Measurements from ENCODE around the gene EPHA6. TPM values are rescaled to one million over a fixed set of nuclear protein-coding genes. Genes with fewer than 3 reads are reported as not detected.
"Not testable (repeated sequence)": the region's sequence is repeated elsewhere in the genome, so short reads cannot be mapped to it uniquely, and the experiment has no call there.

EPHA6 gene
- total and polyA plus RNA-seq, 9 donors: 0.07 to 0.62 (median 0.18) TPM

GRCh38 chr3:97009427-97010019 is 195.1 kb downstream of the EPHA6 start:
- DNase-seq: peak; percentile 44
- Histone ChIP-seq H3K9me3 (replicated peaks; ENCODE audit: control insufficient read depth, low read depth, low read length) (peaks cover 3% of the 10 kb centered on the region), H3K27ac (ENCODE audit: low read length) (no peak overlapping the region), H3K4me1 (ENCODE audit: control insufficient read depth, insufficient read depth, low read length) (peaks cover 6% of the 10 kb centered on the region), H3K36me3 (ENCODE audit: control insufficient read depth, insufficient read depth, low read length) (no peaks in the 10 kb centered on the region), H3K27me3 (ENCODE audit: control insufficient read depth, insufficient read depth, low read length) (no peaks in the 10 kb centered on the region), H3K4me3 (ENCODE audit: low read length) (no peak overlapping the region)
- WGBS (ENCODE audit: insufficient coverage): 72% methylated on average over 4 of the region's 7 CpGs

GRCh38 chr3:97010881-97011657 is 196.7 kb downstream of the EPHA6 start:
- Histone ChIP-seq H3K4me3 (ENCODE audit: low read length) (no peak overlapping the region), H3K4me1 (ENCODE audit: control insufficient read depth, insufficient read depth, low read length) (peaks cover 6% of the 10 kb centered on the region), H3K9me3 (replicated peaks; ENCODE audit: control insufficient read depth, low read depth, low read length) (peaks cover 3% of the 10 kb centered on the region), H3K27ac (ENCODE audit: low read length) (no peak overlapping the region), H3K27me3 (ENCODE audit: control insufficient read depth, insufficient read depth, low read length) (no peaks in the 10 kb centered on the region), H3K36me3 (ENCODE audit: control insufficient read depth, insufficient read depth, low read length) (no peaks in the 10 kb centered on the region)
- WGBS (ENCODE audit: insufficient coverage): 67% methylated on average over 1 of the region's 2 CpGs
- DNase-seq: peak; percentile 5

GRCh38 chr3:97021778-97022177 is 207.4 kb downstream of the EPHA6 start:
- H3K4me3 ChIP-seq (ENCODE audit: low read length): no peak overlapping the region
- no peaks in the 10 kb centered on the region for H3K36me3 ChIP-seq (ENCODE audit: control insufficient read depth, insufficient read depth, low read length)
- no peak overlapping the region for H3K27ac ChIP-seq (ENCODE audit: low read length)
- no peaks in the 10 kb centered on the region for H3K9me3 ChIP-seq (replicated peaks; ENCODE audit: control insufficient read depth, low read depth, low read length)
- H3K4me1 ChIP-seq (ENCODE audit: control insufficient read depth, insufficient read depth, low read length): no peaks in the 10 kb centered on the region
- DNase-seq: no peak
- WGBS (ENCODE audit: insufficient coverage): 83% methylated on average over 1 of the region's 1 CpG
- no peaks in the 10 kb centered on the region for H3K27me3 ChIP-seq (ENCODE audit: control insufficient read depth, insufficient read depth, low read length)

GRCh38 chr3:97025612-97026011 is 211.2 kb downstream of the EPHA6 start:
- WGBS (ENCODE audit: insufficient coverage): 100% methylated on average over 1 of the region's 8 CpGs
- H3K9me3 ChIP-seq (replicated peaks; ENCODE audit: control insufficient read depth, low read depth, low read length); H3K27ac ChIP-seq (ENCODE audit: low read length); H3K36me3 ChIP-seq (ENCODE audit: control insufficient read depth, insufficient read depth, low read length); H3K4me1 ChIP-seq (ENCODE audit: control insufficient read depth, insufficient read depth, low read length); DNase-seq; H3K4me3 ChIP-seq (ENCODE audit: low read length); H3K27me3 ChIP-seq (ENCODE audit: control insufficient read depth, insufficient read depth, low read length): not testable (repeated sequence)

- Histone ChIP-seq H3K36me3 (ENCODE audit: control insufficient read depth, insufficient read depth, low read length) (no peaks in the 10 kb centered on the region), H3K4me1 (ENCODE audit: control insufficient read depth, insufficient read depth, low read length) (no peaks in the 10 kb centered on the region), H3K4me3 (ENCODE audit: low read length) (no peak overlapping the region), H3K27me3 (ENCODE audit: control insufficient read depth, insufficient read depth, low read length) (no peaks in the 10 kb centered on the region), H3K9me3 (replicated peaks; ENCODE audit: control insufficient read depth, low read depth, low read length) (no peaks in the 10 kb centered on the region), H3K27ac (ENCODE audit: low read length) (no peak overlapping the region)
- no peak for DNase-seq
- 83% methylated on average over 1 of the region's 1 CpG for WGBS (ENCODE audit: insufficient coverage)
Observed at GRCh38 chr3:97029972-97030371, 215.6 kb downstream of the EPHA6 start.

- Histone ChIP-seq H3K4me1 (ENCODE audit: control insufficient read depth, insufficient read depth, low read length) (no peaks in the 10 kb centered on the region), H3K9me3 (replicated peaks; ENCODE audit: control insufficient read depth, low read depth, low read length) (no peaks in the 10 kb centered on the region), H3K4me3 (ENCODE audit: low read length) (no peak overlapping the region), H3K36me3 (ENCODE audit: control insufficient read depth, insufficient read depth, low read length) (no peaks in the 10 kb centered on the region), H3K27ac (ENCODE audit: low read length) (no peak overlapping the region), H3K27me3 (ENCODE audit: control insufficient read depth, insufficient read depth, low read length) (no peaks in the 10 kb centered on the region)
- WGBS (ENCODE audit: insufficient coverage): 100% methylated on average over 1 of the region's 3 CpGs
- DNase-seq: no peak
Observed at GRCh38 chr3:97037294-97037943, 223.0 kb downstream of the EPHA6 start.

GRCh38 chr3:97043411-97043810 is 229.0 kb downstream of the EPHA6 start:
- Histone ChIP-seq H3K4me3 (ENCODE audit: low read length) (no peak overlapping the region), H3K36me3 (ENCODE audit: control insufficient read depth, insufficient read depth, low read length) (no peaks in the 10 kb centered on the region), H3K4me1 (ENCODE audit: control insufficient read depth, insufficient read depth, low read length) (no peaks in the 10 kb centered on the region), H3K27me3 (ENCODE audit: control insufficient read depth, insufficient read depth, low read length) (no peaks in the 10 kb centered on the region), H3K9me3 (replicated peaks; ENCODE audit: control insufficient read depth, low read depth, low read length) (no peaks in the 10 kb centered on the region), H3K27ac (ENCODE audit: low read length) (no peak overlapping the region)
- no peak for DNase-seq
- WGBS (ENCODE audit: insufficient coverage): 83% methylated on average over 1 of the region's 2 CpGs

GRCh38 chr3:97057365-97057764 is 243.0 kb downstream of the EPHA6 start:
- Histone ChIP-seq H3K4me3 (ENCODE audit: low read length) (no peak overlapping the region), H3K9me3 (replicated peaks; ENCODE audit: control insufficient read depth, low read depth, low read length) (no peaks in the 10 kb centered on the region), H3K36me3 (ENCODE audit: control insufficient read depth, insufficient read depth, low read length) (no peaks in the 10 kb centered on the region), H3K4me1 (ENCODE audit: control insufficient read depth, insufficient read depth, low read length) (no peaks in the 10 kb centered on the region), H3K27me3 (ENCODE audit: control insufficient read depth, insufficient read depth, low read length) (no peaks in the 10 kb centered on the region), H3K27ac (ENCODE audit: low read length) (no peak overlapping the region)
- no peak for DNase-seq
- WGBS (ENCODE audit: insufficient coverage): no CpG with 5 or more reads among the region's 3 CpGs

GRCh38 chr3:97059168-97059567 is 244.8 kb downstream of the EPHA6 start:
- H3K4me3 ChIP-seq (ENCODE audit: low read length): no peak overlapping the region
- H3K27me3 ChIP-seq (ENCODE audit: control insufficient read depth, insufficient read depth, low read length): no peaks in the 10 kb centered on the region
- H3K36me3 ChIP-seq (ENCODE audit: control insufficient read depth, insufficient read depth, low read length): no peaks in the 10 kb centered on the region
- no peak overlapping the region for H3K27ac ChIP-seq (ENCODE audit: low read length)
- no peak for DNase-seq
- no peaks in the 10 kb centered on the region for H3K9me3 ChIP-seq (replicated peaks; ENCODE audit: control insufficient read depth, low read depth, low read length)
- no CpG with 5 or more reads among the region's 1 CpG for WGBS (ENCODE audit: insufficient coverage)
- no peaks in the 10 kb centered on the region for H3K4me1 ChIP-seq (ENCODE audit: control insufficient read depth, insufficient read depth, low read length)

GRCh38 chr3:97066531-97066930 is 252.1 kb downstream of the EPHA6 start:
- Histone ChIP-seq H3K4me3 (ENCODE audit: low read length) (no peak overlapping the region), H3K9me3 (replicated peaks; ENCODE audit: control insufficient read depth, low read depth, low read length) (no peaks in the 10 kb centered on the region), H3K27me3 (ENCODE audit: control insufficient read depth, insufficient read depth, low read length) (no peaks in the 10 kb centered on the region), H3K4me1 (ENCODE audit: control insufficient read depth, insufficient read depth, low read length) (no peaks in the 10 kb centered on the region), H3K36me3 (ENCODE audit: control insufficient read depth, insufficient read depth, low read length) (no peaks in the 10 kb centered on the region), H3K27ac (ENCODE audit: low read length) (no peak overlapping the region)
- no CpG with 5 or more reads among the region's 1 CpG for WGBS (ENCODE audit: insufficient coverage)
- no peak for DNase-seq

All from muscle of leg (tissue), 11 donors.